GM19240 (cell line): Measurements from ENCODE around the gene KCNQ1OT1.

Source experiments
- DNase-seq: peaks from one replicate; pipeline ENCODE4 v3.0.0; 2011; ENCODE audit warnings: low spot score; ENCODE audit not compliant: insufficient read length

The KCNQ1OT1 gene

DNA sequence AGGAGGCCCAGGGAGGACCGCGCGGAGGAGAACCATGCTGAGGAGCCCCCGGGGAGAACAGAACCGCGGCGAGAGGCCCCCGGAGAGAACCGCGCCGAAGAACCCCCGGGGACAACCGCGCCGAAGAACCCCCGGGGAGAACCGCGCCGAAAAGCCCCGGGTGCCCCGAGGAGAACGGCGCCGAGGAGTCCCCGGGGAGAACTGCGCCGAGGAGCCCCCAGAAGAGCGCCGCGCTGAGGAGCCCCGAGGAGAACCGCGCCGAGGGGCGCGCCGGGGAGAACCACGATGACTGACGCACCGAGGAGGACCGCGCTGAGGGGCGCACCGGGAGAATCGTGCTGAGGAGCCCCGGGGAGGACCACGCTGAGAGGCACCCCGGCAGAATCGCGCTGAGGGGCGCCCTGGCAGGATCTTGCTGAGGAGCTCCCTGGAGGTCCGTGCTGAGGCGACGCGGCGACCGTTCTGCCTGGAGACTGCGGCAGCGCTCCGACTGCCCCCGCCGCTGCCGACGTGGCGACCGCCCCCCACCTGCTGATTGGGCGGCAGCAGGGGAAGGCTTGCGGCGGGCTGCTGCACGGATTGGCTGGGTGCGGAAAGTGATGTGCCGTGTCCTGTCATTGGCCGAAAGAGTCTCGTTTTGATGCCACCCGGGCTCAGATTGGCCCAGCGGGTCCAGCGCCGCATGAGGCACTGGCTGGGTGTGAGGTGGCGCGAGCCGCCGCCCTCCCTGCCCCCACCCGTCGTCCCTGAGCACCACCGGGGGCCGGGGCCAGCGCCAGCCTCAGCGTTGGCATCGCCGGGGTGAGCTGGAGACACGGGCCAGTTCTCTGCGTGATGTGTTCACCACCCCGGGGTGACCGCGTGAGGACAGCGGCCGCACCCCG is at the start of gene KCNQ1OT1:
TSS of gene KCNQ1OT1 (minus strand) at position 464 of the 884 bp plus-strand sequence.
- DNase-seq = peak; percentile 89

- no peak for DNase-seq
Observed at GRCh38 chr11:2748814-2749554, 49.2 kb upstream of the KCNQ1OT1 start.

DNA sequence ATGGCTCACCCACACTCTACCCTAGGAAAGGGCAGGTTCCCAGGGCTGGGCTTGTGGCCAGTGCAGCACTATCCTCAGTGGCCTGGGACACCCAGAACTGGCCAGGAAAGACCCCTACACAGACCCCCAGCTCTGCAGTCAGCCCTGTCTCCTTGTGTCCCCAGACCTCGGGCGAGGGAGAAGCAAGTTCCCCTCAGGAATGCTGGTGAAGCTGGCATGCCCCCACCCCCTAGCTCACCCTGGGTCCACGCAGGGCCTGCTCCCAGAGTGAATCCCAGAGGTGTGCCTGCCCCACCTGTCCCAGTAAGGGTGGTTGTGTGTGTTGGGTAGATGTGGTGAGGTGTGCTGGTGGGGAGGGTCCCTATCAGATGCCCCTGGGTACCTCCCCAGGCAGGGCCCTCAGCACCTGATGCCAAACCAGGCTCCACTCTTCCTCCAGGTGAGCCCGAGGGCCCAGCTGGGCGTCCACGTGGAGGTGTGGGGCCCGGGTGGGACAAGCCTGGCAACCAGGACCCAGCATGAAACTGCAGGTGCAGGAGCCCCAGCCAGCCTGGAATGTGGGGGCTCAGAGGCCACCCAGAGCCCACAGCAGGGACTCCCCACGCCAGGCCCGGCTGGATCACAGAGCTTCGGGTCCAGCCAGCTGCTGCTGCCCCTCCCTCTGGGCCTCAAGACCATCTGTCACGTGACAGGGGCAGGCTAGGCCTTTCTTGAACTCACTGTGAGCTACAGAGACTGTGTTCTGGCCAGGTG is 48.4 kb upstream of the KCNQ1OT1 start:
- DNase-seq = no peak

DNA sequence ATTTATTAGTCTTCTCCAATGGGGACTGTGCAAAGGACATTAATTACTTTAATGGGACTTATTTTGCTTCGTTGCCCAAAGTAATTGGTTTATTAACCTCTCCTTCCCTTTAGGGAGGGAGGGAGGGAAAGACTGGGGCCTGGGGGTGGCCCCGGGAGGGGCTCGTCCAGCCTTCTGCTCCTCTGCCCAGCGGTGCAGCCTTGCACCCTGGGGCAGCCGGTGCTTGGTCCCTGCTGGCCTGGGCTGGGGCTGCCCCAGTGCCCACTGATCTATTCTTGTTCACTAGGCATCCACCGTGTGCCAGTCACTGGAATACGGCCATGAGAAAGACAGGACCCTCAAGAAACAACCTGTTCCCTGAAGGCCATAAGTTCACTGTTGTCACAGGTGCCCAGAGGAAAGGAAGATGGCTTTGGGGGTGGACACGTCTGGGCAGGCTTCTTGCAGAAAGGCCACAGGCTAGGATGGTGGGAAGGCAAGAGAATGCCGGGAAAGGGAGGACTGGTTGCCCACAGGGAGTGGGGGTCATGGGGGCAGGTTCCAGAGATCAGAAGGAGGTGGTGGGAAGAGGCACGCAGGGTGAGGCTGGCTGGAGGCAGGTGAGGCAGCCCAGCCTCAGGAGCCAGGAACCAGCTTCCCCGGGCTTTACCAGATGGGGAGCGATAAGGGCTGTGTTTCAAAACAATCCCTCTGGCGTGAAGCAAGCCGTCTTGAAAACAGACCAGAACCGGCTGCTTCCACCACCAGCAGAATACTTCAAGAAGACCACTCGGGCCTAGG is 47.6 kb upstream of the KCNQ1OT1 start:
- DNase-seq = no peak

GRCh38 chr11:2746401-2747247 is 46.8 kb upstream of the KCNQ1OT1 start:
- DNase-seq = no peak

- no peak for DNase-seq
Observed at GRCh38 chr11:2745511-2745910, 45.7 kb upstream of the KCNQ1OT1 start.

GRCh38 chr11:2744166-2744565 is 44.4 kb upstream of the KCNQ1OT1 start:
- DNase-seq = no peak

DNA sequence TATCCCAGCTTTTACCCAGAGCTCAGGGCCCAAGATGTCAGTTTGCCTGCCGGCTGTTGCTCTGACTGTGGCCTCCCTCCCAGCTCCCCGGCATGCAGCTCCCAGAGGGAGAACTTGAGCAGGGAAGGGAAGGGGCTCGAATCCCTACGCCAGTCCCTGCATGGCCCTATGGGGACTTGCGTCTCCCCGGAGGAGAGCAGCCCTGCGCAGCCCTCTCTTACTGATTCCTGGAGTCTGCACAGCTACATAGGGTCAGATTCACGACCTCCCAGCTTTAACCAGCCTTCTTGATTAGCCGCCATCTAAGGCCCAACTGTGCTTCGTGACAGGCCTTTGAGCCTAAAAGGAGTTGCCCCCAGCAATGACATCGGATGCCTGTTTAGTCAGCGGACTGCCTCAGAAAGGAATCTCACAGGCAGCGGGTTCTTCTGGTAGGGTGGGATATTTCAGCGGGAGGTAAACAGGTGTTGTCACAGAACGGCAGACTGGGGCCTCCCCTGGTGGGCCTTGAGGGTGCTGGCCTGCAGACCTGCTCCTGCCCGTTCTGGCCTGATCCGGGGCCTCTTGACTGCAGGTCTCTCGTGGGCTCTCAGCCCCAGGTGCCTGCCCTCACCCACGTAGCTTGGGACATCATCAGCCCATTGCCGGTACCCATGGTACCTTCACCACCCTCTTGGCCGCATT is 43.8 kb upstream of the KCNQ1OT1 start:
- DNase-seq = no peak

DNA sequence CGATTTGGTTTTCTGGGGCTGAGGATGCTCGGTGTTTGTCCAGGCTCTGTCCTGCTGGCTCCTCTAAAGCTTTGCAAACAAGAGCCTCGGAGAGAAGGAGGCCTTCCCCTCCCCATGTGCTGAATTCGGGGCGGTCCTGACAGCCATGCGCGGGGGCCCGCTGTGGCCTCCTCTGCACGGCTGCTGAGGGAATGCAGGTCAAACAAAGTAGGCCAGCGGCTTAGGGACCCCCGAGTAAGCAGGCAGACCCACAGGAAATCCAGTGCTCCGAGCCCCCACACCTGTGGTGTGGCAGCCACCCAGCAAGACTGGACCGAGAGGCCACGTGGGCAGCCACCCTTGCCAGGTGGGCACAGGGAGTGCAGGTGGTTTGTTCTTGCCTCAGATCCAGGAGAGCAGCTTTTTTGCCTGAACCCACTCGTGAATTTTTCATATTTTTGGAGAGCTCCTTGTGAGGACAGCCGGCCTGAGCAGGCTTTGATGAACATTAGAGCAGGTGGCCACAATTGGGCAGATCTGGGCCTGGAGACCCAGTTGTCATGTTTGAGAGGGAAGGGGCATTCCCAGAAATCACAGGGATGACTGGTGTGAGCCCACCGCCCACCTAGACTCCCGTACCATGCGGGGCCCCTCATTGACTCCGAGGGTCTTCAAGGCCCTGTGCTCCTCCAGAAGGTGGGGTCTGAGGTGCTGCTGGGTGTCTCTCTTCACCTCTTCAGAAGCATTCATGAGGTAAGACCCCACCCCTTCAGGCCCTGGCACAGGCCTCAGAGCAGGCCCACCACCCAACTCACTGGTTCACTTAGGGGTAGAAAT is 43.0 kb upstream of the KCNQ1OT1 start:
- DNase-seq = no peak

- no peak for DNase-seq
Observed at GRCh38 chr11:2742201-2742600, 42.4 kb upstream of the KCNQ1OT1 start.

DNA sequence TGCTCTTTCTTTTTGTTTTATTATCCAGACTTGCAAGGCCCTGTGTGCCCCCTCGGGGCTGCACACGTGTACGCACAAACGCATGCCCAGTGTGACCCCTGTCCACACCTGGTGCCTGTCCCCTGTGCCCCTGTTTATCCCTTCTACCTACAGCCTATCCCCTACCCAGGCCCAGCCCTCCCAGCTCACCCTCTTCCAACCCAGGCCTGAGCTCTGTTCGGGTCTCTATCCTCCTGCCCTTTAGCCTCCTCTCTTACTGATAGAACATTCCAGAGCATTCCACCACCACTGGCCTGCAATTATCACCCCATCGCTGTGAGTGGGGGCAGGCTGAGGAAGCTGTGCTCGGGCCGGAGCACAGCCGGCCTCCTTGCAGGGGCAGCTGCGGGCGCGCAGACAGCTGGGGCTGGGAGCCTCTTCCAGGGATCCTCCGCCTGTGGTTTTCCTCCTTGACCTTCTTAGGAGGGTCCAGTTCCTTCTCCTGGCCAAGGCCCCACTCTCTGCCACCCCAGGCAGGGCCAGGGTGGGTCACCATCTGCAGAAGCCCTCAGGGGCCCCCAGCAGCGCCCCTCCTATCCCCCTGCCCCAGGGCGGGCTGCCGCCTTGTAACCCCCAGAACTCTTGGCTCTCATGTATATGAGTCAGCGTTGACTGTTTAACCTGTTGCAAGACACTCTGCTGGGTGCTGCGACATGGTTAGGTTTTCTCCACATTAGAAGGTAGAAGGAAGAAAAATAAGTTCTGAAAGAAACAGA is 41.8 kb upstream of the KCNQ1OT1 start:
- no peak for DNase-seq

DNA sequence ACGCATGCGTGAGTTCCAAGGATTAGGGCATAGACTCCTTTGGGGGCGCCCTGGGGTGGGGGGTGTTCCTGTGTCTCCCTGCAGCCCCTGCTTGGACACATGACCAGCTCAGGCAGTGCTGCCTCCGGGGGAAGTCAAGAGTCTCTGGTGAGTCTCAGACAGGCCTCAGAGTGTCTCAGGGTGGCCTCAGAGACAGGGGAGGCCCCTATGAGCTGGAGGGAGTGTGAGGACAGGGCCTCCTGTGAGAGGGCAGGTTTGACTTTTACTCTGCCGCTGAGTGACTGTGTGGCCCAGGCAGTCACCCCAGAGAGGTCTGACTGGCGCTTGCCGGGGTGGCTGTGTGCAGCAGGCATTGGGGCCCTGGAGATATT is 41.2 kb upstream of the KCNQ1OT1 start:
- no peak for DNase-seq

DNA sequence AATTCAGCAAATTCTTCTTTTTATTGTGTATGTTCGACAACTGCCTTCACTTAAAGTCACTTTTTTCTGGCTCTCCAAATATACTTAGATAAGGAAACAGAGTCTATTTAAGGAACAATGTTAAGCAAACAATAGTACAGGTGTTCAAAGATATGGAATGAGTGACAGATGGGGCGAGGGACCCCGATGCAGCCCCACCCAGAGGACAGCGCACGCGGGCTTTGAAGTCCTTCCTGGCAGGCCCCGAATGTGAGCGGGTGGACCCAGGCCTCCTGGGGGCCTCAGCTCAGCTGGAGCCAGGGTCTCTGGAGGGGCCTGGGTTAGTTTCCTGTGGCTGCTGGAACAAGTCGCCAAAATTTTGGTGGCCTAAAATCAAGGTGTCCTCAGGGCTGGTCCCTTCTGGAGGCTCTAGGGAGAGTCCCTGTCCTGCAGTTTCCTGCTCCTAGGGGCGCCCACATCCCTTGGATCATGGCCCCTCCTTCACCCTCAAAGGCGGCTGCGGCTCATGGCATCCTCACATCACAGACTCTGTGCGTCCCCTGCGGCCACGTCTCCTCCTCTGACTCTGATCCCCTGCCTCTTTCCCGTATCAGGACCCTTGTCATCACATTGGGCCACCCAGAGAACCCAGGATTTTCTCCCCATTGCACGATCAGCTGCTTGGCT is 40.6 kb upstream of the KCNQ1OT1 start:
- DNase-seq = no peak

DNA sequence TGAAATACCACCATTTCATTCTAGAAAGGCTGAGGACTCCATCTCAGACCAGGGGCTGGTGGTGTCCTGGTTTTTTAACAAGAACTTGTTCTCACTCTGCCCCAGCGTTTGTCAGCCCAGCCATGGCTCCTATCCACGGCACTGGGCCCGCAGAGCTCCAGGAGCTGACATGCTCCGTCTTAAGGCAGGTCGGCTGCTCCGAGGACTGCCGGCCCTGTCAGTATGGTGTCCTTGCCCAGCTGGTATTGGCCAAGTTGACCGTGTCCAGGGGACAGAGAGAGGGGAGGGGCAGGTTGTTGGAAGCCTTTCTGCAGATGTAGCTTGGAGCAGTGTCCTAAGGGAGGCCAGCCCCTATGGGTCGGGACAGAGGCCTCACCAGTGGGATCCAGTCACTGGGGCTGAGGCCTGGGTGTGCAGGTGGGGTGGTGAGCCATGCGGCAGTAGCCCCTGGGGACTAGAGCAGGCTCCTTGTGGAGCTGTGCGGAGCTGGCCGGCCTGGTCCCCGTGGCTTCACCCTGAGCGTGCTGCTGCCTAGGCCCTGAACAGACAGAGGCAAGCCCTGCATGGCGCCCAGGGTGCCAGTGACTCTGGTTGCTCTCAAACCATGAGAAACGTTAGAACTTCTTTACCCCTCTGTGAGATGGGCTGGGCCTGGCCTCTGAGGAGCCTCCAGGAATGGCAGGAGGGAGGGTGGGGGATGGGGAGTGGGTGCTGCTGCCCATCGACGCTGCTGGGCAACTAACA is 39.9 kb upstream of the KCNQ1OT1 start:
- no peak for DNase-seq

DNA sequence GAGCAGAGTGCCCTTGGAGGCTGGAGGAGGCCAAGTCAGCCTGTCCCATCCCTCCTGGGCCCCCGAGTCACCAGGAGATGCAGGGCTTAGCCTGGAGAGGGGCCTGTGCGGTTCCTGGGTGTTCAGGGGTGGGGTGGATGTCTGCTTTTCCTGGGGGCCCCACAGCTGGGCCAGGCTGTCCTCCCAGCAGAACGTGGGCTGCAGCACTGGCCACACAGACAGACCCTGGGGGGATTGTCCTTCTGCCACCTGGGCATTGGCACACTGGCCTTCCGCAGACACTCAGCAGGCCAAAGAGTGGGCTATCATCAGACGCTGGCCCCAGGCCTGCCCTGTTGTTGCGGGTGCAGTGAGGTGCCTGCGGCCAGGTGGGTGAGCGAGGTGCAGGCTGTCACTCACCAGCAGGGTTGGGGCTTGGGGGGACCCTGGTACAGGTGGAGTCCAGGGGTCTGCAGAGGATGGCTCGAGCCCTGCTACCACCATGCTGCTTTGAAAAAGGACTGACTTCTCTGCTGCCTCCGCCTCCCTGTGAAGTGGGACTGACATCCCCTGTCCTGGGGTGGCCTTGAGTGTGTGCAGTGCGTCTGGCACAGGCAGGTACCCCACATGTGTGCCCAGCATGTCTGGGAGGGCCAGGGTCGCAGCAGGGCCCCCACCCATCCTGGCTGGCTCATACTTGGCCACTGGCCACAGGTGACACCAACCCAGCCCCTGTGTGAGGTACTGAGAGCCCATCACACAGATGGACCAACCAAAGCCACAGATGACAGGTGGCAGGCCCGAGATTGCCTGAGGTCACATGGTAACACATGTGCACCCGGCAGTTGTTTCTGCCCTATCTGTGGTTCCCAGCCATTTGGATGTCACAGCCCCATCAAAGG is 39.0 kb upstream of the KCNQ1OT1 start:
- no peak for DNase-seq

GRCh38 chr11:2737866-2738265 is 38.1 kb upstream of the KCNQ1OT1 start:
- DNase-seq = no peak
